ENCODE data around the gene KIF1B.
"Not testable (repeated sequence)": the region's sequence is repeated elsewhere in the genome, so short reads cannot be mapped to it uniquely, and the experiment has no call there.

- TF ChIP-seq NR1H2 (CRISPR knock-in tag; IDR thresholded peaks at IDR 0.05); CTCF (IDR thresholded peaks at IDR 0.05); CREB1 (CRISPR knock-in tag; IDR thresholded peaks at IDR 0.05); CBFB (CRISPR knock-in tag; IDR thresholded peaks at IDR 0.05; ENCODE audit: low read depth); E2F4 (CRISPR knock-in tag; IDR thresholded peaks at IDR 0.05; ENCODE audit: borderline replicate concordance, low read depth); IRF2 (CRISPR knock-in tag; IDR thresholded peaks at IDR 0.05; ENCODE audit: borderline replicate concordance, low read depth); JAZF1 (CRISPR knock-in tag; IDR thresholded peaks at IDR 0.05); ATF1 (CRISPR knock-in tag; IDR thresholded peaks at IDR 0.05); PRDM15 (CRISPR knock-in tag; IDR thresholded peaks at IDR 0.05); FOXJ3 (CRISPR knock-in tag; IDR thresholded peaks at IDR 0.05; ENCODE audit: borderline replicate concordance): not testable (repeated sequence)
Observed at GRCh38 chr1:10205206-10205605, 5.2 kb upstream of the KIF1B start.
